Middle frontal gyrus (tissue), 1 donor: ENCODE measurements around the gene COL4A3.

Experiments
- DNase-seq: peaks from one replicate; pipeline ENCODE4 v3.0.0-alpha.2; 2015; ENCODE audit warnings: low spot score; ENCODE audit errors: extremely low spot score

COL4A3 gene

GRCh38 chr2:227163998-227164762, at the start of gene COL4A3, which contains the start of gene COL4A4:
Gene COL4A3, plus strand, starts transcription at chr2:227164624. Its CDS starts 103 bp downstream, at chr2:227164727.
Gene COL4A4, minus strand, starts transcription at chr2:227164205. Its CDS starts 16,722 bp downstream, at chr2:227147483.
- DNase-seq, result no peak

GRCh38 chr2:227115761-227116160, 48.7 kb upstream of the COL4A3 start:
- no peak for DNase-seq

DNA sequence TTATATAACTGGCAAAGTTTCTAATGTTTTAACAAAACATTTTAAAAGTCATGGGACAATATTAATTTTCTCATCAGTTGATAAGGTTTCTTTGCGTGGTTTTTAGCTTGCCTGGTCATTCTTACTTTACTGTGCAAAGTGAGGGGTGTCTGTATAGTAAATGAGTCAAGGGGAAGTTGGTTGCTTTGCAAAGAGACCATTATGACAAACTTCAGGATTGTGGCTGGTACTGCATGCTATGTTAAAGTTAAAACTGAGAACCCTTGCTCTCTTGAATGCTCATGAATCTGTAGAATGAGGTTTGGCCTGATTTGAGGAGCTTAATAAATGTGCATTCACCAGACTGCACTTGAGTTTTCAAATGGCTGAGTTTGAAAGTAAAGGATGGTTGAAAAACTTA, 47.4 kb upstream of the COL4A3 start:
- DNase-seq, result no peak

GRCh38 chr2:227117852-227118251, 46.6 kb upstream of the COL4A3 start:
- DNase-seq, result no peak

GRCh38 chr2:227118353-227118752, 46.1 kb upstream of the COL4A3 start:
- no peak for DNase-seq

- DNase-seq, result no peak
Observed at GRCh38 chr2:227123697-227124096, 40.7 kb upstream of the COL4A3 start.

- no peak for DNase-seq
Observed at GRCh38 chr2:227124811-227125210, 39.6 kb upstream of the COL4A3 start.

DNA sequence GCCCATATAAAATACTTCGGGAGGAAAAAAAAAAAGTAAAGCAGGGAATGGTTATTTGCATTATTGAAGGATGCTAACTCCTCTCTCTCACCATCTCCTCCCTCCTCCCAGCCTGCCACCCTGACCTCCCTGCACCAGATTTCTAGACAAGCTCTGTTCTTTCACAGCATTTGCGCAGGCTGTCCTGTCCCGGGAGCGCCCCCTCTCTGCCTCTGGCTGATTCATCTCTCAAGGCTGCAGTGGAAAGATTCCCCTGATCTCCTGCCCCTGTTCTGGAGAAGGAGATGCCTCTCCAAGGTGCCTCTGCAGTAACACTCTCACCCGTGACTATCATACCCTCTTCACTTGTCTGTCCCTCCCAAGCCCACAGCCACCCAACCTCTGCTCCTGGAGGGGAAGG, 38.9 kb upstream of the COL4A3 start:
- no peak for DNase-seq

DNA sequence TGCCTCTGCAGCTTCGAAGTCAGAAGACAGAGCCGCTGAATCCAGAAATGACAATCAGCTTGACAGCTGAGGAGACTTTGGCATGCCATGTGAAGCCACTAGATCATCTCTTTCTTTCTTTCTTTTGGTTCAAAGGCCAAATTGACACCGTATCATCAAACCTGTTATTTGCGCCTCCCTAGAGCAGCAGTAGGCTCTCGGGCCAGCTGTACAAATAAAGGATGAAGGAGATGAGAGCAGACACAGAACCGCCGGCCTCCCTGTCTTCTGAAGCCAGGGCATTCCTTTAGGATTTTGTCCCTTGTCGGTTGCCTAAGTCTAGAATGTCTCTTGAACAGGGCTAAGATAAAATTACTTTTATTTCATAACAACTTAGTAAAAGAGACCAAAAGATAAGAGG, 37.2 kb upstream of the COL4A3 start:
- DNase-seq, result no peak

DNA sequence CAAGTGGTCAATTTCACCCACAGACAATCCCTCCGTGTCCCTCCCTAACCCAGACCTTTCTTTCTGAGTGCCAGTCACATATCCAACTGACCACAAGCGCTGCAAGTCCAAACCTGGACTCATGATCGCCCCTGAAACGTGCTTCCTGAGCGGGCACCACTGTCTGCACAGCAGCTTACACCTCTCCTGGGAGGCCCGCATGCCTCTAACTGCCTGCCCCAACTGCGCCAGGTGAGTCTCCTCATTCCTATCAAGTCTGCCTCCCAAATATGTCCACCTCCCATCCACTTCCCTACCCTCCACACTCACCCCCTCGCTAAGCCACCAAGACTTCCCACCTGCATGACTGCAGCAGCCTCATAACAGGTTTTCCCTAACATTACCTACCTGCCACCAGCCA, 33.8 kb upstream of the COL4A3 start:
- DNase-seq, result no peak

DNA sequence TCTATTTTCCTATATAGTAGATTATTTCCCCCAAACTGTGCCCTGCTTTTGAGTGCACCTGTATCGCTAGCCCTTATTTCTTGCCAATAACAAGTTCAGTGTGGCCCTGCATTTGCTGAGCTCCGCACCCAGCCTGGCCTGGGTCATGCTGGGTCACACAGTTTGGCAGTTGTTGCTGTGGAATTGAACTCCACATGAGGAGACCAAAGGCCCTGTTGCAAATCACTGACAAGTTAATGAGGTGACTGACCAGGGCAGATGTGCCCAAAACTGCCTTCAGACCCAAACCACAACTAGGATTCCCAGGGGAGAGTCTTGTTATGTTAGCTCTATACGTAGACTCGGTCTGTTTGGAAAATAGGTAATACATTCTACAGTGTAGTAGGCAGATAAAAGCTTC, 31.4 kb upstream of the COL4A3 start:
- no peak for DNase-seq

GRCh38 chr2:227134591-227134990, 29.8 kb upstream of the COL4A3 start:
- DNase-seq, result no peak

- no peak for DNase-seq
Observed at GRCh38 chr2:227141301-227141700, 23.1 kb upstream of the COL4A3 start.

DNA sequence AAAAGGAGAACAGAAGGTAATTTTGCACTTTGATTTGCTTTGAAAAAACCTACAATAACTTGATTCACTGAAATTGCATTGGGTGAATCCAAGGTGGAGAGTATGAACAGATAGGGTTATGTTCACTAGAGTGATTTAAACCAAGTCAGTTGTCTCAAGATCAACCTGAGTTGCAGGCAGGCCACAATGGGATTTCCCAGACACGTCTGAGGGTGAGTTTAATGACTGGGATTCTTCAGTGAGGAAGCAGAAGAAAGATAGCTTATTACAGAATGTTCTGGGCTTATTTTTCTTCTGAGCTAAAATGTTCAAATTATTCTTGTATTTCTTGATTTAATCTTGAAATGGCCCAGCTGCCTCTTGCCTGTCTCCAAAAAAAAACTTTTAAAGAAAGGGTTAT, 20.5 kb upstream of the COL4A3 start:
- no peak for DNase-seq

GRCh38 chr2:227146456-227146855, 18.0 kb upstream of the COL4A3 start:
- DNase-seq, result no peak

DNA sequence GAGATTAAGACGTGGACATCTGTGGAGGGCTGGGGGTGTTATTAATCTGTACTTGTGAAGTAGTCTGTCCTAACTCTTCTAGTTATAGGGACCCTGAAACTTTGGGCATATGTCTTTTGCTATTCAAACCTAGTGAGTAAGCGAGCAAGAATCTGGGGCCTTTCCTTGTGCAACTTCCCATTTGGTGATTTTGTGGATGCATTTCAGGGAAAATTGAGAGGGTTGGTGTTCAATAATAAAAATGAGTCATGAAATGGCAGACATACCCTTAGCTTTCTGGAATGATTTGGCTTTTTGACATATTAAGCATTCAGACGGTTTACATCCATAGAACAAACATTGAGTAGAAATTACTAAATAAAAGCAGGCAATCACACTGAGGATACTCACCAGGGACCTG, 17.4 kb upstream of the COL4A3 start:
- no peak for DNase-seq

- DNase-seq, result no peak
Observed at GRCh38 chr2:227148106-227148505, 16.3 kb upstream of the COL4A3 start.

DNA sequence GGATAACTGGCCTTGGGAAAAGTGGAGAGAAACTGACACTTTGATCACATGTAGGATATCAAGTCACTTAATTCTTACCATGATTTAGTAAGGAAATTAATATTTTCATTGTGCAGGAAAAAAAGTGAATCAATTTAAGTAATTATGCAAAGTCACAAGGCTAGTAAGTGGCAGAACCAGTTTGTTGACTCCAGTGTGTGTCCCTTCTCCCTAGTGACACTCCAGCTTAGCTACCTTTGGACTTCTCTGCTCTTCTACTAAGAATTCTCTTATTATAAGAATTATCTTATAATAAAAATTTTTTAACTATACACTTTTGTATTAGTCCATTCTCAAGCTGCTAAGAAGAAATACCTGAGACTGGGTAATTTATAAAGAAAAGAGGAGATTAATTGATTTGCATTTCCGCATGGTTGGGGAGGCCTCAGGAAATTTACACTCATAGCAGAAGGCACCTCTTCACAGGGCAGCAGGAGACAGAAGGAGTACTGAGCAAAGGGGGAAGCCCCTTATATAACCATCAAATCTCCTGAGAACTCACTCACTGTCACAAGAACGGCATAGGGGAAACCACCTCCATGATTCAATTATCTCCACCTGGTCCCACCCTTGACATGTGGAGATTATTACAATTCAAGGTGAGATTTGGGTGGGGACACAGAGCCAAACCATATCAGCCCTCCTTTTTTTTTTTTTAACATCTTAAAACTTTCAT, 14.0 kb upstream of the COL4A3 start:
- DNase-seq, result no peak

DNA sequence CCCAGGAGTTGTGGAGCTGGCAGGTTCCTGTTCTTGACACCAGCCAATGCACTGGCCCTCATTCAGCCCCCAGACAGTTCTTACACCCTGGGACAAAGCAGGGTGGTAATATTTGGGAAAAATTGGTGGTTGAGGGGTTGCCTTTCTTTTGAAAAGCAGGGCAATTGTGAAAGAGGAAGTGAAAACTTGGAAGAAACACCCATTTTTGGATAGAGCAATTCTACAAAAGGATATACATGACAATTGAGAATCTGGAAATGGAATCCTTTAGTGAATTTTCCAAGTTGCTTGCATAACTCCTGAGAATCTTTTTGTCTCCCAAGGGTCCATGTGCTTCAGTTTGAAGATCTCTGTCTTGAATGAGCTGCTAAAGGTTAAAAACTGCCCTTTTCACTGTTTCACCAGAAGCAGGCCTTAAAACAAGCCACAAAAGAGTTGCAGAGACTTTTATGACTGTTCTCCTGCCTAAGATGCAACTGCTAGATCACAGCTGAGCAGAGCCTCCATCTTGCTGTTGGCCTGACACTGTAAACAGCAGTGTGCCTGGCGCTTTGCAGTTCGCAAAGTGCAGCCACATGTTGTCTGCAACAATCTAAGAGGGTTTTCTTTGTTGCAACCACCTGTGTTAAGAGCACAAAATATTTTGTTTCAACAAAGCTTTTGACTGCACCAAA, 12.2 kb upstream of the COL4A3 start:
- DNase-seq, result no peak

DNA sequence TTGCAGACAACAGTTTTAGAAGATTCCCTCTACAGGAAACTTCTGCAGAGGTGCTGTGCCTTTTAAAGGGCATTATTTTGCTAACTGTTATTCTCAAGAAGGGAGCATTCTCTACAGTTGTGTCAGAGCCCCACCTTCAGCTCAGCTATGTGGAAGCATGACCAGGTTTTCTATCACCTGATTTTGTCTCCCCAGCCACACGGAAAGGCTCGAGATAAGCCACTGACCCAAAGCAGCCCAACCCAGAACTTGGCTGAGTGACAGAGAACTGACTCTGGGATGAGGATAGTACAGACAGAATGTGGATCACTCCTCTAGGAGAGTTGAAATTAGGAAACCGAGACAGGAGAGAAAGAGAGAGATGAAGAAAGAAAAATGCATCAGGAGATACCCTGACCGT, 11.1 kb upstream of the COL4A3 start:
- no peak for DNase-seq

DNA sequence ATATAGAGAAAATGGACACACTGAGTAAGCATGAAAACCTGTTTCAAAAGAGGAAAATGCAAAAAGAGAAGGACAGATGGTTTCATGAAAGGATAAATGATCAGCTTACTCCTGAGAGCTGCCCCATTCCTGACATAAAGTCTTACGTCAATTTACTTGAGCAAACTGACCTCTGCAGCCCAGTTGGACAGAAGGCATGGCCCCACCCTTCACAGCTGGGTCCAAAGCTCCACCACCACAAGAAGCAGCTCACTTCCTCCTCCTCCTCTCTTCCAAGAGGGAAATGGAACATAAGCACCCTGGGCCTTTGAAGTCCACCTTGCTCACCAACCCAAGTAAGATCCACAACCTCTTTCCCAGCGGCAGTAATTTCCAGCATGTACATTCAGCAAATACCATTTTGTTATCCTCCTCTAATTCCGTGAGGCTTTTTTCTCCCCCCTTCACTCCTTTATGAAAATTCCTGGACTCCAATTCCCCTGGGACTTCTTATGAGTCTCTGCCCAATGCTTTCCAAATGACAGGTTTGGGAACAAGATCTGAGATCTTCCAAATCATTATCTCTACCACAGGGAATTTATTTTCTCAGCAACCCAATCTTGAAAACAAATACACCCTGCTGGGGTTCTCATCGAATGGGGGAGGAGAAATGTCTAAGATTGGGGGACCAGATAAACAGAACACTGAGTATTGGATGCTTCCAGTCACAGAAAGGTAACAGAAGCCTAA, 10.5 kb upstream of the COL4A3 start:
- DNase-seq, result no peak
